ENCODE measurements around the gene KLHDC4. TPM values are rescaled to one million over a fixed set of nuclear protein-coding genes. Genes with fewer than 3 reads are reported as not detected.

KLHDC4 gene
- total RNA-seq, 5 donors from 2014 or later (not counting 1 experiment from before 2014, with no cell fraction given): 104 to 136 (median 116) TPM

DNA sequence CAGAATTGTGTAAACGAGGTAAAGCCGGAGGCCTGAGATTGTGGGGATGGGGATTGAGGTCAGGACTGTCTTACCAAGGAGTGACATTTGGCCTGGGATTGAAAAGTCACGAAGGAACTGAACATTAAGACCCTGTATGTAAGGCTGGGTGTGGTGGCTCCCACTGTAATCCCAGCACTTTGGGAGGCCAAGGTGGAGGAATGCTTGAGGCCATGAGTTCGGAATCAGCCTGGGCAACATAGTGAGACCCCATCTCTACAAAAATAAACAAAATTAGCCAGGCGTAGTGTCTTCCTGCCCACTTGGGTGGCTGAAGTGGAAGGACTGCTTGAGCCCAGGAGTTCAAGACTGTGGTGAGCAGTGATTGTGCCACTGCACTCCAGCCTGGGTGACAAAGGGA, 88.0 kb downstream of the KLHDC4 start:
- WGBS (ENCODE audit: insufficient coverage): 80% methylated on average over 3 of the region's 5 CpGs
- H3K36me3 ChIP-seq (ENCODE audit: control insufficient read depth in 2 of 2, extremely low read depth in 1 of 2, insufficient read depth in 1 of 2, low read length in 1 of 2): no peaks in the 10 kb centered on the region
- no peak for DNase-seq
- Mint-ChIP-seq H3K27ac (no peak overlapping the region), H3K36me3 (no peaks in the 10 kb centered on the region), H3K27me3 (peaks cover 2 to 4% of the 10 kb centered on the region in 2 donors), H3K4me1 (peaks cover 3 to 7% (median 6%) of the 10 kb centered on the region in 3 donors), H3K9me3 (no peaks in the 10 kb centered on the region), H3K4me3 (no peak overlapping the region)
- peaks cover 0 to 14% of the 10 kb centered on the region in 2 experiments for H3K27me3 ChIP-seq (replicated peaks in 1 of 2; ENCODE audit: control insufficient read depth in 2 of 2, extremely low read depth in 1 of 2, insufficient read depth in 2 of 2, low read length in 1 of 2)
- POLR2A ChIA-PET: no interaction called here
- no peaks in the 10 kb centered on the region for H3K9me3 ChIP-seq
- no peak overlapping the region for H3K27ac ChIP-seq (ENCODE audit: low read length)
- no peak overlapping the region for H3K4me3 ChIP-seq (ENCODE audit: control insufficient read depth in 1 of 2, extremely low read depth in 1 of 2, low read length in 1 of 2)
- peaks cover 0 to 9% of the 10 kb centered on the region in 2 experiments for H3K4me1 ChIP-seq (ENCODE audit: control insufficient read depth in 1 of 2, extremely low read depth in 1 of 2, insufficient read depth in 2 of 2, low read length in 2 of 2)
- CTCF ChIA-PET: no interaction called here
- ATAC-seq (replicated peaks in 1 of 4): no peak

- Mint-ChIP-seq H3K27ac (no peak overlapping the region), H3K27me3 (peaks cover 0 to 2% of the 10 kb centered on the region in 2 donors), H3K4me1 (no peaks in the 10 kb centered on the region), H3K4me3 (no peak overlapping the region), H3K9me3 (no peaks in the 10 kb centered on the region), H3K36me3 (no peaks in the 10 kb centered on the region)
- no peak for ATAC-seq (replicated peaks in 1 of 4)
- peaks cover 0 to 10% of the 10 kb centered on the region in 2 experiments for H3K27me3 ChIP-seq (replicated peaks in 1 of 2; ENCODE audit: control insufficient read depth in 2 of 2, extremely low read depth in 1 of 2, insufficient read depth in 2 of 2, low read length in 1 of 2)
- H3K4me1 ChIP-seq (ENCODE audit: control insufficient read depth in 1 of 2, extremely low read depth in 1 of 2, insufficient read depth in 2 of 2, low read length in 2 of 2): no peaks in the 10 kb centered on the region
- no peaks in the 10 kb centered on the region for H3K36me3 ChIP-seq (ENCODE audit: control insufficient read depth in 2 of 2, extremely low read depth in 1 of 2, insufficient read depth in 1 of 2, low read length in 1 of 2)
- ChIA-PET CTCF (no interaction called here), POLR2A (no interaction called here)
- no peaks in the 10 kb centered on the region for H3K9me3 ChIP-seq
- H3K27ac ChIP-seq (ENCODE audit: low read length): no peak overlapping the region
- WGBS (ENCODE audit: insufficient coverage): 76% methylated on average over 6 of the region's 15 CpGs
- no peak overlapping the region for H3K4me3 ChIP-seq (ENCODE audit: control insufficient read depth in 1 of 2, extremely low read depth in 1 of 2, low read length in 1 of 2)
- no peak for DNase-seq
Observed at GRCh38 chr16:87675111-87675719, 90.6 kb downstream of the KLHDC4 start.

- Histone ChIP-seq H3K27me3 (replicated peaks in 1 of 2; ENCODE audit: control insufficient read depth in 2 of 2, extremely low read depth in 1 of 2, insufficient read depth in 2 of 2, low read length in 1 of 2) (peaks cover 0 to 13% of the 10 kb centered on the region in 2 experiments), H3K4me1 (ENCODE audit: control insufficient read depth in 1 of 2, extremely low read depth in 1 of 2, insufficient read depth in 2 of 2, low read length in 2 of 2) (no peaks in the 10 kb centered on the region), H3K4me3 (ENCODE audit: control insufficient read depth in 1 of 2, extremely low read depth in 1 of 2, low read length in 1 of 2) (no peak overlapping the region), H3K36me3 (ENCODE audit: control insufficient read depth in 2 of 2, extremely low read depth in 1 of 2, insufficient read depth in 1 of 2, low read length in 1 of 2) (no peaks in the 10 kb centered on the region), H3K9me3 (no peaks in the 10 kb centered on the region), H3K27ac (ENCODE audit: low read length) (no peak overlapping the region)
- Mint-ChIP-seq H3K27ac (no peak overlapping the region), H3K36me3 (no peaks in the 10 kb centered on the region), H3K4me3 (no peak overlapping the region), H3K4me1 (no peaks in the 10 kb centered on the region), H3K27me3 (peaks cover 0 to 2% of the 10 kb centered on the region in 2 donors), H3K9me3 (no peaks in the 10 kb centered on the region)
- no peak for ATAC-seq (replicated peaks in 1 of 4)
- 47% methylated on average over 3 of the region's 5 CpGs for WGBS (ENCODE audit: insufficient coverage)
- CTCF ChIA-PET: no interaction called here
- no peak for DNase-seq
- POLR2A ChIA-PET: no interaction called here
Observed at GRCh38 chr16:87674419-87674818, 91.4 kb downstream of the KLHDC4 start.

- ChIA-PET POLR2A (no interaction called here), CTCF (no interaction called here)
- peaks cover 0 to 28% of the 10 kb centered on the region in 2 experiments for H3K27me3 ChIP-seq (replicated peaks in 1 of 2; ENCODE audit: control insufficient read depth in 2 of 2, extremely low read depth in 1 of 2, insufficient read depth in 2 of 2, low read length in 1 of 2)
- DNase-seq (no peak), ATAC-seq (replicated peaks in 1 of 4) (no peak)
- Mint-ChIP-seq H3K27me3 (peaks cover 0 to 5% of the 10 kb centered on the region in 2 donors), H3K36me3 (no peaks in the 10 kb centered on the region), H3K27ac (no peak overlapping the region), H3K9me3 (no peaks in the 10 kb centered on the region), H3K4me1 (no peaks in the 10 kb centered on the region), H3K4me3 (no peak overlapping the region)
- H3K36me3 ChIP-seq (ENCODE audit: control insufficient read depth in 2 of 2, extremely low read depth in 1 of 2, insufficient read depth in 1 of 2, low read length in 1 of 2): no peaks in the 10 kb centered on the region
- H3K27ac ChIP-seq (ENCODE audit: low read length): no peak overlapping the region
- no peak overlapping the region for H3K4me3 ChIP-seq (ENCODE audit: control insufficient read depth in 1 of 2, extremely low read depth in 1 of 2, low read length in 1 of 2)
- 87% methylated on average over 9 of the region's 20 CpGs for WGBS (ENCODE audit: insufficient coverage)
- H3K4me1 ChIP-seq (ENCODE audit: control insufficient read depth in 1 of 2, extremely low read depth in 1 of 2, insufficient read depth in 2 of 2, low read length in 2 of 2): no peaks in the 10 kb centered on the region
- no peaks in the 10 kb centered on the region for H3K9me3 ChIP-seq
Observed at GRCh38 chr16:87671715-87672270, 94.0 kb downstream of the KLHDC4 start.

GRCh38 chr16:87671221-87671620, 94.6 kb downstream of the KLHDC4 start:
- H3K27me3 ChIP-seq (replicated peaks in 1 of 2; ENCODE audit: control insufficient read depth in 2 of 2, extremely low read depth in 1 of 2, insufficient read depth in 2 of 2, low read length in 1 of 2): peaks cover 0 to 29% of the 10 kb centered on the region in 2 experiments
- Mint-ChIP-seq H3K36me3 (no peaks in the 10 kb centered on the region), H3K4me3 (no peak overlapping the region), H3K4me1 (no peaks in the 10 kb centered on the region), H3K27me3 (peaks cover 0 to 5% of the 10 kb centered on the region in 2 donors), H3K9me3 (no peaks in the 10 kb centered on the region), H3K27ac (no peak overlapping the region)
- CTCF ChIA-PET: no interaction called here
- no peaks in the 10 kb centered on the region for H3K9me3 ChIP-seq
- POLR2A ChIA-PET: interaction anchor here in 1 of 2 donors (0.6 kb wide), 1 partner anchor 57 kb away, joined by 3 read pairs; no protein-coding TSS in a partner anchor
- H3K4me1 ChIP-seq (ENCODE audit: control insufficient read depth in 1 of 2, extremely low read depth in 1 of 2, insufficient read depth in 2 of 2, low read length in 2 of 2): no peaks in the 10 kb centered on the region
- no peak for DNase-seq
- ATAC-seq (replicated peaks in 1 of 4): no peak
- no peak overlapping the region for H3K4me3 ChIP-seq (ENCODE audit: control insufficient read depth in 1 of 2, extremely low read depth in 1 of 2, low read length in 1 of 2)
- H3K36me3 ChIP-seq (ENCODE audit: control insufficient read depth in 2 of 2, extremely low read depth in 1 of 2, insufficient read depth in 1 of 2, low read length in 1 of 2): no peaks in the 10 kb centered on the region
- no peak overlapping the region for H3K27ac ChIP-seq (ENCODE audit: low read length)
- 83% methylated on average over 11 of the region's 13 CpGs for WGBS (ENCODE audit: insufficient coverage)

- Histone ChIP-seq H3K27ac (ENCODE audit: low read length) (no peak overlapping the region), H3K36me3 (ENCODE audit: control insufficient read depth in 2 of 2, extremely low read depth in 1 of 2, insufficient read depth in 1 of 2, low read length in 1 of 2) (no peaks in the 10 kb centered on the region), H3K9me3 (no peaks in the 10 kb centered on the region), H3K27me3 (replicated peaks in 1 of 2; ENCODE audit: control insufficient read depth in 2 of 2, extremely low read depth in 1 of 2, insufficient read depth in 2 of 2, low read length in 1 of 2) (peaks cover 0 to 32% of the 10 kb centered on the region in 2 experiments), H3K4me1 (ENCODE audit: control insufficient read depth in 1 of 2, extremely low read depth in 1 of 2, insufficient read depth in 2 of 2, low read length in 2 of 2) (no peaks in the 10 kb centered on the region), H3K4me3 (ENCODE audit: control insufficient read depth in 1 of 2, extremely low read depth in 1 of 2, low read length in 1 of 2) (no peak overlapping the region)
- no peak overlapping the region for H3K27ac Mint-ChIP-seq
- POLR2A ChIA-PET: no interaction called here
- WGBS (ENCODE audit: insufficient coverage): 66% methylated on average over 11 of the region's 21 CpGs
- ATAC-seq (replicated peaks in 1 of 4) (no peak), DNase-seq (no peak)
- no peaks in the 10 kb centered on the region for H3K4me1 Mint-ChIP-seq
- H3K9me3 Mint-ChIP-seq: no peaks in the 10 kb centered on the region
- CTCF ChIA-PET: no interaction called here
- H3K36me3 Mint-ChIP-seq: no peaks in the 10 kb centered on the region
- H3K27me3 Mint-ChIP-seq: peaks cover 0 to 2% of the 10 kb centered on the region in 2 donors
- H3K4me3 Mint-ChIP-seq: no peak overlapping the region
Observed at GRCh38 chr16:87669672-87670071, 96.1 kb downstream of the KLHDC4 start.
